Measurements from ENCODE around the gene SUPT7L. TPM values are rescaled to one million over a fixed set of nuclear protein-coding genes. Genes with fewer than 3 reads are reported as not detected.

The SUPT7L gene
- total RNA-seq, 1 donor from 2014 or later = 16.7 TPM

DNA sequence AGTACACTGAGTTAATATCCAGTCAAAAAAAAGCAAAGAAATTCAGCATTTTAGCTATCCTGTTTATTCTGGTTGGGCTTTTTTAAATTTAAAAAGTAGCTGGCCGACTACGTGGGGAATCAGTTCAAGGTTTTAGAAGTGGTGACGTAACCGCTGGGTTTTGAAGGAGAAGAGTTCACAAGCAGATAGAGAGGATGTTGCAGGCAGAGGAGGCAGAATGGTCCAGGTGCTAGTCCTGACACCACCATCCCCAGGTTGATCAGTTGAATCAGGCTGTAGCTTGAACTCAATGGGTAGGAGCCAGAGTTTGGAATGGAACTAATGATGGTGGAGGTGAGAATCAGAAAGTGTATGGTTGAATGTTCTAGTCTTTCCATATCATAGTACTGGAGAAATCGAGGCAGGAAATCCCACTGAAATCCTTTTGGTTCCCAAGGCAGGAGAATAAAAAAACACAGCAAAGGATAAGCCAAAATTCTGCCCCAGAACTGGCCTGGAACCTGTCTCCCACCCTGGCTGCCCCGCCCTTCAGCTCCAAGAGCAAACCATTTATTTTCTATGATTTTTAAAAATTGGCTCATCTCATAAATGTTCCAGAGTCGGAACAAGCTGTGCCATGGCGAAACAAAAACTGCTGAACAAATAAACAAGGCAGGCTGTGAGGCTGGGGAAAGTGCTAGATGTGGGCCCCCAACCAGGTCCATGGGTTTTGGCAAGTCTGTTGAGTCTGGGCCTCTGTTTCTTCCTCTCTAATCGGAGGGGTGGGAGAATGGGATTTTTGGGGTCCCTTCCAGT is 44.2 kb upstream of the SUPT7L start:
- H3K9ac ChIP-seq (ENCODE audit: low read depth in 1 of 3, low read length in 3 of 3) = no peak overlapping the region
- no peaks in the 10 kb centered on the region for H3K9me3 ChIP-seq (ENCODE audit: control insufficient read depth in 3 of 3, low read length in 3 of 3)
- H3K36me3 ChIP-seq (ENCODE audit: control insufficient read depth in 3 of 3, insufficient read depth in 3 of 3, low read length in 3 of 3) = no peaks in the 10 kb centered on the region
- peaks cover 15 to 31% (median 18%) of the 10 kb centered on the region in 3 donors for H3K4me1 ChIP-seq (ENCODE audit: control insufficient read depth in 3 of 3, insufficient read depth in 3 of 3, low read length in 3 of 3)
- H3K27ac ChIP-seq (ENCODE audit: low read depth, low read length) = no peak overlapping the region
- no peaks in the 10 kb centered on the region for H3K27me3 ChIP-seq (ENCODE audit: control insufficient read depth in 3 of 3, insufficient read depth in 3 of 3, low read length in 3 of 3)
- no peak overlapping the region for H3K4me3 ChIP-seq (ENCODE audit: low read length in 3 of 3)

DNA sequence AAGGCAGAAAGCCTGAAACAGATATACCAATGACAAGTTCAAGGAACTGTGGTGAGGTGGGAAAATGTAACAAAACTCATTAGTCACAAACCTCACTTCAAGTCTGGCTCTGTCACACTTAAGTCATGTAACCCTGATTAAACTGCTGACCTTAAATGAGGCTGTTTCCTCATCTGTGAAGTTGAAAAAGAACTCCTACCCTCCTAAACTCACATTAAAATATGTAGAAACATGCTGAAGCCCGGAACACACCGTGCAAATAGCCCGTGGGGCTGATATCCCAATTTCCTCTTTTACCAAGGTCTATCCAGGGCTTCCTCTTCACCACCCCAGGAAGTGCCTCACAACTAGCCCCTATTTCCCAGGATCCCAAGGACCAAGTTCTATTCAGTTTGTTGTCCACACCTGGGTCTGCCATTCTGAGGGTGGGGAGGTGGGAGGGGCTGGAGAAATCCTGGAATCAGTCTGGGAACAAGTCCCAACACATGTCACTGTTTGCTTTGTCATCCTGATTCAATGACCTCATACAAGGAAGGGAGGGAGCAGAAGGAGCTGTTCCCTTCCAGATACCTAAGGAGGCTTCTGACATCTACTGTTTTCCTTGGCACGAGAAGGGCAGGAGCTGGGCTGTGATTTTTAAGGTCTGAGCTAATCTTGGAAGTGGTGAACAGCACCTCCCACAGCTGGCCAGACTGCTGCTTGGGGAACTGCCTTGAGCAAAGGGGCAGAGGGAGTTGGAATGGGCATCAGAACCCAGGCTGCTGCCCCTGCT is 42.6 kb upstream of the SUPT7L start:
- peaks cover 19 to 38% (median 29%) of the 10 kb centered on the region in 3 donors for H3K4me1 ChIP-seq (ENCODE audit: control insufficient read depth in 3 of 3, insufficient read depth in 3 of 3, low read length in 3 of 3)
- H3K4me3 ChIP-seq (ENCODE audit: low read length in 3 of 3) = no peak overlapping the region
- no peaks in the 10 kb centered on the region for H3K36me3 ChIP-seq (ENCODE audit: control insufficient read depth in 3 of 3, insufficient read depth in 3 of 3, low read length in 3 of 3)
- H3K27me3 ChIP-seq (ENCODE audit: control insufficient read depth in 3 of 3, insufficient read depth in 3 of 3, low read length in 3 of 3) = no peaks in the 10 kb centered on the region
- H3K9ac ChIP-seq (ENCODE audit: low read depth in 1 of 3, low read length in 3 of 3) = peak overlapping the region in 1 of 3 donors; percentile 14
- H3K9me3 ChIP-seq (ENCODE audit: control insufficient read depth in 3 of 3, low read length in 3 of 3) = no peaks in the 10 kb centered on the region
- H3K27ac ChIP-seq (ENCODE audit: low read depth, low read length) = peak overlapping the region; percentile 80

DNA sequence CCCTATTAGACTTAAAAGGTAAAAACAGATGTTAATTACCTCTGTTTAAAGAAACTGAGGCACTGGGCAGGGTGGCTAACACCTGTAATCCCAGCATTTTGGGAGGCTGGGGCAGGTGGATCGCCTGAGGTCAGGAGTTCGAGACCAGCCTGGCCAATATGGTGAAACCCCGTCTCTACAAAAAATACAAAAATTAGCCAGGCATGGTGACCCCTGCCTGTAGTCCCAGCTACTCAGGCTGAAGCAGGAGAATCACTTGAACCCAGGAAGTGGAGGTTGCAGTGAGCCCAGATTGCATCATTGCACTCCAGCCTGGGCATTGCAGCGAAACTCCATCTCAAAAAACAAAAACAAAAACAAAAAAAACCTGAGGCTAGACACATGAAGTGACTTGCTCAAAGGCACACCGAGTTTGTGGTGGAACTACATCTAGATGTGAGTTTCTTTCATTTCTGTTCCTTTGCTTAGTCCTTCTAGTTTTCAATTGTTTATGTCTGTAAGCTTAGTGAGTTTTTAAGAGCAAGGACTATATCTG is 41.0 kb upstream of the SUPT7L start:
- H3K27me3 ChIP-seq (ENCODE audit: control insufficient read depth in 3 of 3, insufficient read depth in 3 of 3, low read length in 3 of 3) = no peaks in the 10 kb centered on the region
- no peak overlapping the region for H3K9ac ChIP-seq (ENCODE audit: low read depth in 1 of 3, low read length in 3 of 3)
- peaks cover 19 to 34% (median 29%) of the 10 kb centered on the region in 3 donors for H3K4me1 ChIP-seq (ENCODE audit: control insufficient read depth in 3 of 3, insufficient read depth in 3 of 3, low read length in 3 of 3)
- H3K27ac ChIP-seq (ENCODE audit: low read depth, low read length) = no peak overlapping the region
- no peaks in the 10 kb centered on the region for H3K9me3 ChIP-seq (ENCODE audit: control insufficient read depth in 3 of 3, low read length in 3 of 3)
- H3K36me3 ChIP-seq (ENCODE audit: control insufficient read depth in 3 of 3, insufficient read depth in 3 of 3, low read length in 3 of 3) = no peaks in the 10 kb centered on the region
- no peak overlapping the region for H3K4me3 ChIP-seq (ENCODE audit: low read length in 3 of 3)

DNA sequence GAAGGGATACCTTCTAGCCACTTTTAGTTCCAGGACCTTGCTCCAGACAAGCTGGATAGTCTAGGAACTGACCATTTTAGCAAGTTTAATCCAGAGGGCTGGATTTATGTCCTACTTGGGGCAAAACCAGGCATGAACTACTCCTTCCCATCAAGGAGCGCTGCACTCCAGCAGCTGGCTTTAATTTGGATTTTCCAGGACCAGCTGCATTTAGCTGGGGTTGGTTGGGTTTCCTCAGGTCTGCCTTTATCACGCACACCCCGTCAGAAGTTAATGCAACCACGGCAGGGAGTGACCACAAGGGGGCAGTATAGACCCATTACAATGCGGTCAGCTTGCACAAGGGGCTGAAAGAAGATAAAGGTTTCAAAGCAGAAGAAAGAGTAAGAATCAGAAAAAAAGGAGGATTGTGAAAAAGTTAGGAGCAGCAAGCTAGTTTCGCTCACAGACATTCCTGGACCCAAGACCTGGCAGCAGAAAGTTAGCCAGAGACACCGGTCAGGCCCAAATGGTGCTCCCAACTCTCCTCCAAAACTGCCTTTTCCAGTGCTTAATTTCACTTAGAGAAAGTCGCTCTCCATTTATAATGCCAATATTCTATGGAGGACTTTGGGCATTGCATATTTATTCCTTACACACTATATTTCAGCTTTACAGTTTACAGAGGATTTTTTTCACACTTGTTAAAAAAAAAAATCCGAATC is 40.4 kb upstream of the SUPT7L start:
- Histone ChIP-seq H3K27me3 (ENCODE audit: control insufficient read depth in 3 of 3, insufficient read depth in 3 of 3, low read length in 3 of 3) (no peaks in the 10 kb centered on the region), H3K36me3 (ENCODE audit: control insufficient read depth in 3 of 3, insufficient read depth in 3 of 3, low read length in 3 of 3) (no peaks in the 10 kb centered on the region), H3K9me3 (ENCODE audit: control insufficient read depth in 3 of 3, low read length in 3 of 3) (no peaks in the 10 kb centered on the region), H3K9ac (ENCODE audit: low read depth in 1 of 3, low read length in 3 of 3) (peak overlapping the region in 1 of 3 donors; percentile 27), H3K4me3 (ENCODE audit: low read length in 3 of 3) (no peak overlapping the region), H3K27ac (ENCODE audit: low read depth, low read length) (peak overlapping the region; percentile 21), H3K4me1 (ENCODE audit: control insufficient read depth in 3 of 3, insufficient read depth in 3 of 3, low read length in 3 of 3) (peaks cover 19 to 34% (median 29%) of the 10 kb centered on the region in 3 donors)

DNA sequence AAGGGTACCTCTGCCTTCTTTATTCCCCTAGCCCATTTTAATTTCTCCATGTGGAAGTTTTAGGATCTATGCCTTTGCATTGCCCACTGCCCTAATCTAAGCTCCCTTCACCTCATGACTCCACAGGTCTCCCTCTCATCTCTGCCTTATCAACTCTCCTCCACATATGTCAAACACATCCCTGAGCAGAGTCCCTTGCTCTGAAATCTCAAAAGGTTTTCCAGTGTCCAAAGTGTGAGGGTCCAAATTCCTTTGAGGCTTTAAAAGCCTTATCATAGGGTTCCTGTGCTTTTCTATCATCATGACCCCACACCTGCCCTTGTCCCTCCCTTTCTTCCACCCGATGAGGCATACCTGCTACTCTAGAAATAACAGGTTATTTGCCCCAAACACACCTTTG is 38.9 kb upstream of the SUPT7L start:
- Histone ChIP-seq H3K4me3 (ENCODE audit: low read length in 3 of 3) (no peak overlapping the region), H3K9ac (ENCODE audit: low read depth in 1 of 3, low read length in 3 of 3) (peak overlapping the region in 2 of 3 donors; percentile 5 to 33), H3K9me3 (ENCODE audit: control insufficient read depth in 3 of 3, low read length in 3 of 3) (no peaks in the 10 kb centered on the region), H3K27me3 (ENCODE audit: control insufficient read depth in 3 of 3, insufficient read depth in 3 of 3, low read length in 3 of 3) (no peaks in the 10 kb centered on the region), H3K36me3 (ENCODE audit: control insufficient read depth in 3 of 3, insufficient read depth in 3 of 3, low read length in 3 of 3) (peaks cover 0 to 2% (median 0%) of the 10 kb centered on the region in 3 donors), H3K4me1 (ENCODE audit: control insufficient read depth in 3 of 3, insufficient read depth in 3 of 3, low read length in 3 of 3) (peaks cover 19 to 34% (median 29%) of the 10 kb centered on the region in 3 donors), H3K27ac (ENCODE audit: low read depth, low read length) (peak overlapping the region; percentile 64)

DNA sequence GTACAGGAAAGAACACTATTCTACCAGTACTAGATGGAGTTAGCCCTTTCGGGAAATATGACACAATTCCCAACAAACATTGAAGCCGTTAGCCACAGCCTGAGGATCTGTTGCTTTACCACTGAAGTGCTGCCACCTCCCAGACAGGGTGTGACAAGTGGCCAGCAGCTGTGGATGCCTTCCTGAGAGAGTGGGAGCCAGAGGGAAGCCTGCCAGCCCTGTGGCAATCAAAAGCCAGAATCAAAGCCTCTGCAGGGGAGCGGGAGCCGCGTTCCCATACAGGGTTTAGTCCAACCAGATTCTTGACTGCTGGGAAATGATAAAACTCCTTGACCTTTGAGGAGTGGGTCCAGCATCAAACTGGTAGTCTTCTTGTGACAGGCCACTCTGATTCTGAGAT is 38.3 kb upstream of the SUPT7L start:
- Histone ChIP-seq H3K4me1 (ENCODE audit: control insufficient read depth in 3 of 3, insufficient read depth in 3 of 3, low read length in 3 of 3) (peaks cover 19 to 30% (median 29%) of the 10 kb centered on the region in 3 donors), H3K9me3 (ENCODE audit: control insufficient read depth in 3 of 3, low read length in 3 of 3) (no peaks in the 10 kb centered on the region), H3K4me3 (ENCODE audit: low read length in 3 of 3) (peak overlapping the region in 1 of 3 donors; percentile 40), H3K36me3 (ENCODE audit: control insufficient read depth in 3 of 3, insufficient read depth in 3 of 3, low read length in 3 of 3) (peaks cover 0 to 3% (median 2%) of the 10 kb centered on the region in 3 donors), H3K27ac (ENCODE audit: low read depth, low read length) (peak overlapping the region; percentile 64), H3K9ac (ENCODE audit: low read depth in 1 of 3, low read length in 3 of 3) (peak overlapping the region; percentile 5 to 66 (median 33)), H3K27me3 (ENCODE audit: control insufficient read depth in 3 of 3, insufficient read depth in 3 of 3, low read length in 3 of 3) (no peaks in the 10 kb centered on the region)

DNA sequence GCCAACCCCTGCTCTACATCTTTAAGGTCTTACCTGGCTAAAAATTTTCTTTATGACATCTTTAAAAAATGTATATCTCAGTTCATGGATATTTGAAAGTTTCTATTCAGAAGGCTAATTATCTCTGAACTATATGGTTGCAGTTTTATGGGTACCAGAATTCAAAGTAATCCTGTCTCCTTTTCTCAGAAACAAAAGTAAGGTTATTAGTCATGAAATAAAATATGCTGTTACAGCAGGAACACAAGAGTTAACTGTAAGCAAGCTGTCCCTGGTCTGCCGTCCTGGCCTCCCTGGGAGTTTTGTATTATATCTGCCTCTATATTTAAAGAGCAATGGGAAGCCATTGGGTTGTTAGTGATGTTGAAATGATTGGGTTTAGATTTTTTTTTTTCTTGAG is 34.2 kb upstream of the SUPT7L start:
- Histone ChIP-seq H3K4me1 (ENCODE audit: control insufficient read depth in 3 of 3, insufficient read depth in 3 of 3, low read length in 3 of 3) (peaks cover 5 to 12% (median 8%) of the 10 kb centered on the region in 3 donors), H3K36me3 (ENCODE audit: control insufficient read depth in 3 of 3, insufficient read depth in 3 of 3, low read length in 3 of 3) (peaks cover 13 to 20% (median 15%) of the 10 kb centered on the region in 3 donors), H3K9me3 (ENCODE audit: control insufficient read depth in 3 of 3, low read length in 3 of 3) (no peaks in the 10 kb centered on the region), H3K4me3 (ENCODE audit: low read length in 3 of 3) (no peak overlapping the region), H3K27ac (ENCODE audit: low read depth, low read length) (no peak overlapping the region), H3K27me3 (ENCODE audit: control insufficient read depth in 3 of 3, insufficient read depth in 3 of 3, low read length in 3 of 3) (no peaks in the 10 kb centered on the region), H3K9ac (ENCODE audit: low read depth in 1 of 3, low read length in 3 of 3) (no peak overlapping the region)

DNA sequence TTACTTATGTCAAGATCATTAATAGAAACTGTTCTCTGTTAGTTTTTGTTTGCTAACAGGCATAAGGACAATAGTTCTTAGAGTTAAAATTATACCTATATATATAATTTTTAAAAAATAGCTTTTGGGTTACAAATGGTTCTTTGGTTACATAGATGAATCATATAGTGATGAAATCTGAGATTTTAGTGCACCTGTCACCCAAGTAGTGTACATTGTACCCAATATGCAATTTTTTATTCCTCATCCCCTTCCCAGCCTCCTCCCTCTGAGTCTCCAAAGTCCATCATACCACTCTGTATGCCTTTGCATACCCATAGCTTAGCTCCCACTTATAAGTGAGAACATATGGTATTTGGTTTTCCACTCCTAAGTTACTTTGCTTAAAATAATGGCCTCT is 26.6 kb upstream of the SUPT7L start:
- Histone ChIP-seq H3K27me3 (ENCODE audit: control insufficient read depth in 3 of 3, insufficient read depth in 3 of 3, low read length in 3 of 3) (no peaks in the 10 kb centered on the region), H3K27ac (ENCODE audit: low read depth, low read length) (no peak overlapping the region), H3K9me3 (ENCODE audit: control insufficient read depth in 3 of 3, low read length in 3 of 3) (no peaks in the 10 kb centered on the region), H3K9ac (ENCODE audit: low read depth in 1 of 3, low read length in 3 of 3) (no peak overlapping the region), H3K36me3 (ENCODE audit: control insufficient read depth in 3 of 3, insufficient read depth in 3 of 3, low read length in 3 of 3) (peaks cover 14 to 41% (median 22%) of the 10 kb centered on the region in 3 donors), H3K4me1 (ENCODE audit: control insufficient read depth in 3 of 3, insufficient read depth in 3 of 3, low read length in 3 of 3) (peaks cover 0 to 8% (median 8%) of the 10 kb centered on the region in 3 donors), H3K4me3 (ENCODE audit: low read length in 3 of 3) (no peak overlapping the region)

DNA sequence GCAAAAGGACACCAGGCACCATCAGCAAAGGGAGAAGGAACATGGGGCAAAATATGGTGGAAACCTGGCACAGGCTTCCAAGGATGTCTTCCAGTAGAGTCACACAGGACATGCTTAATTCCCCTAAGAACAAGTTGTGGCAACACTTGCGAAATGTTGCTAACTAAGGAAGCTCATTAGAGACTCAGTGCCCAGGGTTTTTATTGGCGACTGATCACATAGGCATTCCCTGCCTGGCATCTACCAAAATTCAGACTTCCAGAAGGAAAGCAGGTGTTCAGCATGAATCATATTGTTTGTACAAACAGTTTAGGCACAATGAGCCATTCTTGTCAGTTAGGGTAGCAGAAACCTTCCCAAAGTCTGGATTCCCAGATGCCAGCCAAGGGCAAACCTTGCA is 26.0 kb upstream of the SUPT7L start:
- no peaks in the 10 kb centered on the region for H3K9me3 ChIP-seq (ENCODE audit: control insufficient read depth in 3 of 3, low read length in 3 of 3)
- H3K27me3 ChIP-seq (ENCODE audit: control insufficient read depth in 3 of 3, insufficient read depth in 3 of 3, low read length in 3 of 3) = no peaks in the 10 kb centered on the region
- H3K4me1 ChIP-seq (ENCODE audit: control insufficient read depth in 3 of 3, insufficient read depth in 3 of 3, low read length in 3 of 3) = peaks cover 0 to 8% (median 8%) of the 10 kb centered on the region in 3 donors
- no peak overlapping the region for H3K27ac ChIP-seq (ENCODE audit: low read depth, low read length)
- H3K36me3 ChIP-seq (ENCODE audit: control insufficient read depth in 3 of 3, insufficient read depth in 3 of 3, low read length in 3 of 3) = peaks cover 15 to 42% (median 23%) of the 10 kb centered on the region in 3 donors
- no peak overlapping the region for H3K4me3 ChIP-seq (ENCODE audit: low read length in 3 of 3)
- H3K9ac ChIP-seq (ENCODE audit: low read depth in 1 of 3, low read length in 3 of 3) = no peak overlapping the region

Data from skeletal muscle tissue (tissue), 4 donors.